Type B pancreatic cell (in vitro differentiated cells): ENCODE data around the gene CTNNBIP1. TPM values are rescaled to one million over a fixed set of nuclear protein-coding genes. Genes with fewer than 3 reads are reported as not detected.

Experiments
- DNase-seq: peaks from one replicate; pipeline ENCODE4 v3.0.0; 2021; ENCODE audit warnings: mixed read lengths; ENCODE audit not compliant: unreplicated experiment; ENCODE audit errors: extremely low spot score
- H3K27ac Mint-ChIP-seq: 2 replicates; pipeline ENCODE4 v1.8.0; 2021; ENCODE audit warnings: mild to moderate bottlenecking, mixed read lengths
- H3K27me3 Mint-ChIP-seq: 2 replicates; pipeline ENCODE4 v1.8.0; 2021; ENCODE audit warnings: mixed read lengths
- H3K36me3 Mint-ChIP-seq: 2 replicates; pipeline ENCODE4 v1.8.0; 2021; ENCODE audit warnings: mixed read lengths
- H3K4me1 Mint-ChIP-seq: one replicate; pipeline ENCODE4 v1.8.0; 2021; ENCODE audit warnings: mixed read lengths; ENCODE audit not compliant: unreplicated experiment
- H3K4me3 Mint-ChIP-seq: 2 replicates; pipeline ENCODE4 v1.8.0; 2021; ENCODE audit warnings: mild to moderate bottlenecking, mixed read lengths
- H3K9me3 Mint-ChIP-seq: 2 replicates; pipeline ENCODE4 v1.8.0; 2021; ENCODE audit warnings: mixed read lengths
- total RNA-seq: library from RNA; stranded (reverse); gene quantifications from 2 replicates; pipeline ENCODE4 v1.2.1, GENCODE V29; 2021; ENCODE audit warnings: low replicate concordance
- TF ChIP-seq, protein P1 (sequence below): fragments of 200-600 bp; sonication (generic); conservative IDR thresholded peaks from 2 replicates; pipeline ENCODE4 v1.5.0; 2021; ENCODE audit warnings: antibody characterized with exemption, mild to moderate bottlenecking

The CTNNBIP1 gene
- total RNA-seq, 1 donor from 2014 or later: 54.1 TPM

DNA sequence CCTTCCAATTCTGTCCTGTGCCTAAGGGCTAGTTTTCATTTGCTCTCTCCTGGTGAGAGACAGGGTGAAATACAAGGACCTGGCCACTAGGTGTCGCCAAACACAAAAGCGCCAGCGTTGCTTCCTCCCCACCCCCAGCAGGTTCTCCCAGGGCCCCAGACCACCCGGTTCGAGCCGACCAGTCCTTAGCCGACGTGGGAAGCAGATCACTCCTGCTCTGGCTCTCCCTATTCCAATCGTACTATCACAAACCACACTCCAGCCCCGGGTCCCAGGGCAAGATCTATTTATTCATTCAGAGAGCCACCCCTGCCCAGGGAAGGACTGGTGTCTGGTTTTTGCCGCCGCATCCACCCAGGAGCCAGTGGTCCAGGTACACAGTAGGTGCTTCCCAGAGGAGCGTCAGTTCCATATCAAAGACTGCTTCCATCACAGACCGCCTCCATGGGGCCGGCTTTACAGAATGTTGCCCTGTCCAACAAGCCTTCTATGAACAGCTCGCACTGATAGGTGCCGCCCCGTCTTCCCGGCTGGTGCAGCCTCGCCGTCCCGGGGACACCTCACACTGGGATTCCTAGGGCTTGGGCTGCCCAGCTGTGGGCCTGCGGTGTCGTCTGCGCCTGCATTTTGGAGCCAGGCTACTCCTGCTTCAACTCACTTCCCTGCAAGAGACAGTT lies 35.0 kb downstream of the CTNNBIP1 start:
- H3K4me1 Mint-ChIP-seq: peaks cover 16% of the 10 kb centered on the region
- TF ChIP-seq, protein P1, sequence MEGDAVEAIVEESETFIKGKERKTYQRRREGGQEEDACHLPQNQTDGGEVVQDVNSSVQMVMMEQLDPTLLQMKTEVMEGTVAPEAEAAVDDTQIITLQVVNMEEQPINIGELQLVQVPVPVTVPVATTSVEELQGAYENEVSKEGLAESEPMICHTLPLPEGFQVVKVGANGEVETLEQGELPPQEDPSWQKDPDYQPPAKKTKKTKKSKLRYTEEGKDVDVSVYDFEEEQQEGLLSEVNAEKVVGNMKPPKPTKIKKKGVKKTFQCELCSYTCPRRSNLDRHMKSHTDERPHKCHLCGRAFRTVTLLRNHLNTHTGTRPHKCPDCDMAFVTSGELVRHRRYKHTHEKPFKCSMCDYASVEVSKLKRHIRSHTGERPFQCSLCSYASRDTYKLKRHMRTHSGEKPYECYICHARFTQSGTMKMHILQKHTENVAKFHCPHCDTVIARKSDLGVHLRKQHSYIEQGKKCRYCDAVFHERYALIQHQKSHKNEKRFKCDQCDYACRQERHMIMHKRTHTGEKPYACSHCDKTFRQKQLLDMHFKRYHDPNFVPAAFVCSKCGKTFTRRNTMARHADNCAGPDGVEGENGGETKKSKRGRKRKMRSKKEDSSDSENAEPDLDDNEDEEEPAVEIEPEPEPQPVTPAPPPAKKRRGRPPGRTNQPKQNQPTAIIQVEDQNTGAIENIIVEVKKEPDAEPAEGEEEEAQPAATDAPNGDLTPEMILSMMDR: peak; percentile 98
- H3K36me3 Mint-ChIP-seq: no peaks in the 10 kb centered on the region
- H3K9me3 Mint-ChIP-seq: no peaks in the 10 kb centered on the region
- DNase-seq: peak; percentile 87
- H3K27me3 Mint-ChIP-seq: no peaks in the 10 kb centered on the region
- H3K4me3 Mint-ChIP-seq: peak overlapping the region; percentile 73
- H3K27ac Mint-ChIP-seq: peak overlapping the region; percentile 78

DNA sequence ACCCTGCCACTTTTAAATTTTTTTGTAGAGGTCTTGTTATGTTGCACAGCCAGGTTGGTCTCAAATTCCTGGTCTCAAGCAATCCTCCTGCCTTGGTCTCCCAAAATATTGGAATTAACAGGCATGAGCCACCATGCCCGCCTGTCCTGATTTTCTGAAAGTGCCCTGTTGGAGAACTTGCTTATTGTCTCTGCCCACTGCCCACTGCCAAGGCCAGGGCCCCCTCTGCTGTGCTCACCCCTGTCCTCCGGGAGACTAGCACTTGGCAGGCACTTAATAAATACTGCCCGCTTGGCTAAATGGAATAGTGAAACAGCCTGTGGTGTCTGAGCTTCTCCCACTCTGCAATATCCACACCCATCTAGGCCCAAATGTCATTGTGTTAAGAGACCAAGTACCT lies 35.7 kb downstream of the CTNNBIP1 start:
- H3K9me3 Mint-ChIP-seq: no peaks in the 10 kb centered on the region
- H3K27me3 Mint-ChIP-seq: no peaks in the 10 kb centered on the region
- peak overlapping the region; percentile 78 for H3K27ac Mint-ChIP-seq
- H3K4me3 Mint-ChIP-seq: no peak overlapping the region
- H3K36me3 Mint-ChIP-seq: no peaks in the 10 kb centered on the region
- DNase-seq: no peak
- peaks cover 16% of the 10 kb centered on the region for H3K4me1 Mint-ChIP-seq
- TF ChIP-seq, protein P1: no peak

DNA sequence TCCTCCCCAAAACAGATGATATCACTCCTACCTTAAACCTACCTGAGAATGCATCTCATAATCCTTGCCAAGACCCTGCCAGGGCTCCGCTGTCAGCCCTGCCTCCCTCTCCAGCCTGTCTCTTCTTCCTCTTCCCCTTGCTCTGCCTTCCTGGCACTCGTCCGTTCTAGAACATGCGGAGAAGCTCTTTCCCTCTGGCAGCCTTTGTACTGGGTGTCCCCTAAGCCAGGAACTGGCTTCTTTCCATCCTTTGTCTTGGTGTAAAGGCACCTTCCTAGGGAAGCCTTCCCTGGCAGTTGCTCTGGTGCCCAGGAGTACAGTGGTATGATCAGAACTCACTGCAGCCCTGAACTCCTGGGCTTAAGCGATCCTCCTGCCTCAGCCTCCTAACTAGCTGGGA lies 36.1 kb downstream of the CTNNBIP1 start:
- H3K36me3 Mint-ChIP-seq: no peaks in the 10 kb centered on the region
- H3K27me3 Mint-ChIP-seq: no peaks in the 10 kb centered on the region
- DNase-seq: no peak
- TF ChIP-seq, protein P1: no peak
- H3K4me1 Mint-ChIP-seq: peaks cover 16% of the 10 kb centered on the region
- H3K9me3 Mint-ChIP-seq: no peaks in the 10 kb centered on the region
- no peak overlapping the region for H3K4me3 Mint-ChIP-seq
- H3K27ac Mint-ChIP-seq: no peak overlapping the region

DNA sequence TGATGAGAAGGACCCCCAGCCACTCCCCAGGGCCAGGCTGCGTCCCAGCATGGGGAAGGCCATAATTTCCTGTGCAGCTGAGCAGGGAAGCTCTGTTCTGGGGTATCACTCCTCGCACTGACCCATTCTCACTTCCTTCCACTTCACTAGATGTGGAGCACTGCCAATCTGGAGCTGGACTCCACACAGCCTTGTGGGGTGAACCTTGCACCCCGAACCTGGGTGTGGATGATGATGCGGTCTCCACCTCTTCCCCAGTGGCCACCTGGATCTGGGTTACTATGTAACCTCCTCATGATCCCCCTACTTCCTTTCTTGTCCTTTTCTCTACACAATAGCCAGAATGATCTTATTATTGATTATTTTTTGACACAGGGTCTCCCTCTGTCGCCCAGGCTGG lies 36.7 kb downstream of the CTNNBIP1 start:
- DNase-seq: no peak
- TF ChIP-seq, protein P1: no peak
- Mint-ChIP-seq H3K9me3 (no peaks in the 10 kb centered on the region), H3K4me3 (no peak overlapping the region), H3K36me3 (no peaks in the 10 kb centered on the region), H3K27me3 (no peaks in the 10 kb centered on the region), H3K27ac (no peak overlapping the region), H3K4me1 (peaks cover 16% of the 10 kb centered on the region)

DNA sequence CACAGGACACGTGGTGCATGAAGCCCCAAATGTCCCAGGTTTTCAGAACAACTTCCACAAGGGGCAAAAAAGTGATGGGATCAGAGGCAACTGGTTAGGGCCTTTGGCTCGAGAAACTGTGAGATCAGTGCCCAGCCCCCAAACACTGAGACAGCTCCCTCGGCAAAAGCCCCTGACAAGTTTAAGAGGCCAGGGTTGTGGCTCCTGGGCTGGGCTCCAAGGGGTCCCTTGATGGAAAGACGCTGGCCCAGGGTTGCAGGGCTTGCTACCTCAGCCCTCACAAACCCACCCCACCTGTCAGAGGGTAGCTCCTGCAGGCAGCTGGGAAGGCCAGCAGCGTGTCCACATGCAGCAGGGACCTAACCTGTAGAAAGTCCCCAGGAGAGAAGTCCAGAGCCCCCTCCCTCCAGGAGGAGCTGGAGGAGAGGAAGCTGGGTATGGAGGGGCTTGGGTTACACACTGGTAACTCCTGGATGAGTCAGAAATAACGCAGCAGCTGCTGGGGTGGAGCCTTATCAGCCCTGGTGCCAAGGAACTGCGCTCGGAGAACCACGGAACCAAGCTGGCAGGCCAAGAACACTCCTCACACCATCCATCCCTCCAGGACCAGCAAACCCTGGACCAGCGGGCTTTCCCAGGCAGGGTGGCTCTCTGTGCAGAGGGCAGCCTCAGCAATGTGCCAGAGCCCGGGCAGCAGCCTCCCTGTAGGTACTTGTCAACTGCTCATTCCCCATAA lies 37.5 kb downstream of the CTNNBIP1 start:
- DNase-seq: no peak
- Mint-ChIP-seq H3K36me3 (no peaks in the 10 kb centered on the region), H3K27me3 (no peaks in the 10 kb centered on the region), H3K4me1 (peaks cover 16% of the 10 kb centered on the region), H3K27ac (no peak overlapping the region), H3K9me3 (no peaks in the 10 kb centered on the region), H3K4me3 (no peak overlapping the region)
- TF ChIP-seq, protein P1: no peak
